ENCODE results near the gene SLC7A8.

Gene SLC7A8

DNA sequence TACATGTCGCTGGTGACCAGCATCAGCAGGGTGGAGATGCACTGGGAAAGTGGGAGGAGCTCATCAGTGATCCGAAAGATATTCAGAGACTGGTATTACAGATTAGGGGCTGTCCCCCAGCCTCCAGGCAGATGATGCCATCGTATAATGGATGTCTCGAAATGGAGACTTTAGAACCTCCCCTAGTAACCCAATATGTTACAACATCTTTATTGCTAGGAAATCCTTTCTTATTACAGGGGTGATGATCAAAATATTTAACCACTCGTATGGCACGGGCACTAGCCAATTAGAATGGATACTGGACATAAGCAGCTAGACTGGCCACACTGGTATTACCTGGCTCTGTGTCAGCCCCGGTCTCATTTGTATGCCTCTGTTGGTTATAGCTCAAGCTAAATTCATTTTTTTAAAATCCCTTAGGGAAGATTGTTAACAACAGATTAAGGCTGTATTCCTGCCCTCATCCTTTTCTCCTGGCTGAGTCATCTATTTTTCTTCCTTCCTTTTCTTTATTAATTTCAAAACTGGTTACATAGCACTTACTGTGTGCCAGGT lies 53.6 kb downstream of the SLC7A8 start:
- DNase-seq = no peak

- DNase-seq = no peak
Observed at GRCh38 chr14:23128969-23129758, 54.3 kb downstream of the SLC7A8 start.

DNA sequence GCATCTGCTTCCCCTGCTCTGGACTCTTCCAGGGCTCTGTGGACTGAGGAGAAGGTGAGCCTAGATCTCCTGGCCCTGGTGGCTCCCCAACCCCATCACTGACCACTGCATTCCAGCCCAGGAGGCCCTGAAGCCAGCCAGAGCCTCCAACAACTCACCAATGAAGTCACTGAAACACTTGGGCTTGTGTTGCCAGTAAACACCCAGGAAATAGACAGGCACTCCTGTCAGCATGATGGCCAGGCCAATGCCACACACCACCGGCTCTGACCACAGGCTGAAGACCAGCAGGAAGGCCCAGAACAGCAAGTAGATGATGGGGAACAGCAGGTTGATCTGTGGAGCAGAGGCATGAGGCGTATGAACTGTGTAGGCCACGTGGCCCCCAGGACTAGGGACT lies 55.6 kb downstream of the SLC7A8 start:
- no peak for DNase-seq

GRCh38 chr14:23126548-23127278 lies 56.7 kb downstream of the SLC7A8 start:
- no peak for DNase-seq

GRCh38 chr14:23125933-23126524 lies 57.4 kb downstream of the SLC7A8 start:
- DNase-seq = no peak

GRCh38 chr14:23125011-23125410 lies 58.4 kb downstream of the SLC7A8 start:
- DNase-seq = no peak

GRCh38 chr14:23124337-23124954 lies 59.0 kb downstream of the SLC7A8 start:
- DNase-seq = no peak

GRCh38 chr14:23123419-23123818 lies 60.0 kb downstream of the SLC7A8 start:
- DNase-seq = no peak

DNA sequence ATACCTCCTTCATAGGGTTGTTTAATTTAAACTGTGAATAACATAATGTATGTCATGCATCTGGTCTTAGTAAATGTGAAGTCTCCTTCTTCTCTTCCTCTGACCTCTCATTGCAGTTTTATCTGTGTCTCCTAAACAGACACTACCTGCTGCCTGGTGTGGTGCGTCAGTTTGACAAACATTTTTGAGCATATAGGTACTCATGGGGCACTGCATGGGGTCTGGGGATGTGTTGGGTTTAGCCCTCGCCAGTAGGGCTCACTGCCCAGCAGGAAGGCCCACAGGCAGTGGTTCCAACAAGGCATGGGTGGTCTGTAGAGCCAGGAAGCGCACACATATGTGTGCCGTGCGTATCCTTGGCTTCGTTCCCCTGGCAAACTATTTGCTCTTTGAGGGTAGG lies 61.4 kb downstream of the SLC7A8 start:
- DNase-seq = no peak

DNA sequence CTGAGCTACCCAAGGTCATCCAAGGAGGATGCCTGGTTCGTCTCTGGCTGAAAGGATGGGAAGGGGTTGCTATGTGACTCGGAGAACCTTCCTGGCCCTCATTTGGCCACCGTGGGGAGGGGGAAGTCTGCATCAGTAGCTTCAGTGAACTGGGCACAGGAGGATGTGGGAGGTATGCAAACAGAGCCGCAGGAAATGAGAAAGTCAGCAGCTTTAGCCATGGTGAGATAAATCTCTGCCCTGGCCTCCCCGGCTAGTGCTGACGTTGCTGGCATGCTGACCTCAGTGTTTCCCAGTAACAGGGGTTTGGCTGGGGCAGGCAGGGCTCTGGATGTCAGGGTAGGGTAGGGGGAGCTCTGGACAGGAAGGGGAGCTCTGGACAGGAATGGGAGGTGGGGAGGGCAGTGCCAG lies 62.1 kb downstream of the SLC7A8 start:
- no peak for DNase-seq

GRCh38 chr14:23120541-23121251 lies 62.8 kb downstream of the SLC7A8 start:
- DNase-seq = peak; percentile 79

DNA sequence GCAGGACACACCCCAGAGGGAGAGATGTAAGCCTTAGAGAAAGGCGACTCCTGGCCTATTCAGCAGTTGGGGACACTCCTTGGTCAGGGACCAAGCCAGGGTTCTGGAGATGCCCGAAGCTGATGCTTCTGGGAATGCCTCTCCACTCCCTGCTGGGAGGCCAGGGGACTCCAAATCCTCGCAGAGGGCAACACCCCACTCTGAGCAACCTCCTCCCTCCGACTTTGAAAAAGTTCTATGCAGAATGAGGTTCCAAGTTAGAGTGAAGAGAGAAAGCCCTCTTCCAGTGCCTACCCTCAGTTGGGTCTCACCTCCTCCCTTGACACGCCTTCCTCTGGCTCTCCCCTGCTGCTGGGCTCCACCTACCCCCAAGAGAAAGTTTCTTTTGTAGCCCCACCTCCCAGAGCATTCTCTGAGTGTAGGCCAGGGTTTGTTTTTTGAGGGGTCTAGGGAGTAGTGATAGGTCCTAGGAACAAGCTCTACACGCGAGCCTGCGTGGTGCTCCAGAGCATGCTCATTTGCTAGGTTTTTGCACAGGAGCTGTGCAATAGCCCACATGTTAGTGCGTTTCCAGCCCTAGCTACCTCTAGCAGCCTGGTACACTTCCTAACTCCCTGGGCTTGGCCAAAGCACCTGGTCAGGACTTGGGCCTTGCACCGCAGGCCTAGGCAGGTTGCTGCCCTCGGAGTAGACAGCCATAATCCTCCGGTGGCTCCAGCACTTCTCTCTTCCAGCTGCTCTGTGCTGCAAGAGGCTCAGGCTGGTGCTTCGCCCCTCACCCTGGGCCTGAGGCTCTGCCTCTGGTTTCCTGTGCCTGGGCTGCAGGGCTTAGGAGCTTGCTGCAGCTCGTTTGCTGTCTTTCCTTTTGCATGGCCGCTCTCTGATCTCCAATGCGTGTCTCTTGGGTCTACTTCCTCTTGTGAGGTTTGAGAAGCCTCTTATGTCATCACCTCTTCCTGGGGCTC lies 63.8 kb downstream of the SLC7A8 start:
- no peak for DNase-seq

DNA sequence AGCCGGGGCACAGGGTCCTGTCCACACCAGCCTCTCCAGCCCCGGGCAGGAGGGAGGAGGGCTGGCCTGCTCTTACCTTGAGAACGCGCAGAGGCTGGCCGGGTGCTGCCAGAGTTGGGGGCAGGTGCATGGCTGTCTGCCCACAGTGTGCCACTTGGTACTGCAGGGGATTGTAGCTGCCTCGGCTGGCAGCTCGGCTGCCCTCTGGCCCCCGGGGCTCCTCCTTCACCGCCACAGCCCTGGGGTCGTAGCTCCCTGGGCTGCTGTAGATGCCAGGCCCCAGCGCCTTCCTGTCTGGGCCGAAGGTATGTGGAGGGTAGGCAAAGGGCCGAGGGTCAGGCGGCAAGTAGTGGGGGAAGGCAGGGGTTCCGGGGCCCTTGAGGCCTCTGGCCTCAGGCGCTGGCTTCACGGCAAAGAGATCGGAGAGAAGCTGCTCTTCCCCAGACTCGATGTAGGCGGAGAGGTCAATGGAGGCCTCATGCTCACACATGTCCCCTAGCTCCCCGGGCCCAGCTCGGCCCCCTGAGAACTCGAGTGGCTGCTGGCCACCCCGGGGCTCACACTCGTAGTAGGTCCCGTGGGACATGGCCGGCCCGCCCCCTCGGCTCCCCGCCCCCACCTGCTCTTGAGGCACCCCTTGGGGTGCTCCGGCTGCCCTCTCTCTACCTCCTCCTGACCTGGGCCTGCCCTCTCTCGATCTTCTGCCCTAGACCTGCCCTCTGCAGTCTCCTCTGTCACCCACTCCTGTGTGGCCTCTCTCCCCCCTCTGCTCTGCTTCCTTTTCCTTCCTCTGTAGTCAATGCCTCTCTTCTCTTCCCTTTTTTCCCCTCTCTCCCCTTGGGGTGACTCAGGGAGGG lies 64.7 kb downstream of the SLC7A8 start, which contains the start of gene CEBPE:
CEBPE (minus strand) TSS at position 750 of the 857 bp plus-strand sequence; CDS start at position 586, 164 bp downstream.
- DNase-seq = no peak

- DNase-seq = no peak
Observed at GRCh38 chr14:23117371-23118020, 66.0 kb downstream of the SLC7A8 start.

GRCh38 chr14:23115918-23116317 lies 67.5 kb downstream of the SLC7A8 start:
- no peak for DNase-seq

DNA sequence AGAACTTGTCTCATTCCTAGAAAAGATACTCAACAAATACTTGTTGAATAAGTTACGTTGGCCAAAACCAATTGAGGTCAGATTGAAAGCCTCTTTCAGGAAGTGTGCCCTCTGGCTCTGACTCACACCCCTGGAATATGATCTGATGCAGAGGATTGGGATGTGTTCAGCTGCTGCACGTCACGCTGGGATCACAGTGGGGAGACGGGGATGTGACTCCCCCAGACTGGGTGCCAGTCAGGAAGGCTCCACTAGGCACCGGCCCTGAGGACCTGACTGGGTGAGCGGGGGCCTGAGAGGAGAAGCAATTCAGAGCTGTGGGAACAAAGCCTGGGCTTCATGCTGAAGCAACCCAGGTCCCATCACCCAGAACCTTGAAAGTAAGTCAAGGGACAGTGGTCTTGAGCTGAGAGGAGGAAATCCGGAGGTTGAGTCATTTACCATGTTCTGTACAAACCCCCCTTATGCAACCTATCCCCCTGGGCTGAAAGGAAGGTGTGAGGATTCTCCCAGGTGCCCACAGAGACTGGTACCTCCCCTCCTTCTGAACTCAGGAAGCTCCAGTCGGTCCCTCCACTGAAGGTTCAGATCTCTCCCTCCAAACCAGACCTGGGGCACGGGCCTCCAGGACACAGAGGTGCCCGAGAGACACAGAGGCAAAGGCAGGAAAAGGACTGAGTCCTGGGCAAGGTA lies 68.3 kb downstream of the SLC7A8 start:
- peak; percentile 43 for DNase-seq

DNA sequence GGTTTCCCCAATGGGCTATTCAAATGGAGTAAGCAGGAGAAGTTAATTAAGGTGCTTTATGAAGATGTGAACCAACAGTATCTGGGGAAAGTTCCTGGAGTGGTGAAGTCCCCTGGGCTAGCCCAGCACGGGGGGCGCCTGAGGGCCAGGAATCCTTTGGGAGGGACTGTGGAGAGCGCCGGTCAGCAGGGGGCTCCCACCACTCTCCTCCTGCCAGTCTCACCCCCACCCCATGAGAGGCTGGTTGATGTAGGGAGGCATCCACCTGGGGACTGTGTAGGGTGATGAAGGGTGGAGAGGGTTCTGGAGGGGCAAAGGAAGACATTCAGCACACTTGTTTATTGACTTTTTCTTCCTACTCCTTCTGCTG lies 68.8 kb downstream of the SLC7A8 start:
- no peak for DNase-seq

- no peak for DNase-seq
Observed at GRCh38 chr14:23114120-23114458, 69.4 kb downstream of the SLC7A8 start.
